ENCODE measurements around the gene CPXM2.

The CPXM2 gene

DNA sequence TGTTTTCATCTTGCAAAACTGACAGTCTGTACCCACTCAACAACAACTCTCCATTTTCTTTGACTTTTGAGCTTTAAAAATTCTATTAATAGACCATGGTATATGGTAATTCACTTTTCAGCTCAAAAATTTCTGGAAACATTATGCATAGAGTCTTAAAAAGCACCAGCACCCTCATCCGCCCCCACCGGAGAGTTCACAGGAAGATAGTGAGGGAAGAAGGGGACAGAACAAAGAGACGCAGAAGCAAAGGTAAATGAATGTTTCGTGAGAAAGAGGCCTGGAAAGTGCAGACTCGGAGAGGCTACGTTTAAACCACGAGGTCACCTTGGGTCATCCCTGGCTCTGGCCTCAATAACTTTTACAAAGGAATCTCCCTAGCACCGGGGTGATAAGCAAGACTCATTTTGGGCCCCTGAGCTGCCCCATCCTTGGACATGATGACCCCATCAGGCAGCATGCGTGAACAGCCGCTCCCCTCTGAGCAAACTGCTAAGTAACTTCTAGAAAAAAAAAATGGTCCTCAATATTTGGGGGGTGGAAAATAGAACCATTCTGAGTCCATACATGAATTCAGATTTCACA is 96.3 kb downstream of the CPXM2 start:
- TF ChIP-seq POLR2AphosphoS5 (IDR thresholded peaks at IDR 0.05; ENCODE audit: low read depth, low read length) (no peak), SIN3A (IDR thresholded peaks at IDR 0.05; ENCODE audit: borderline replicate concordance, insufficient read depth, low read length) (no peak), TAF1 (IDR thresholded peaks at IDR 0.05; ENCODE audit: borderline replicate concordance, insufficient read depth, low read length) (no peak), FOXP2 (optimal IDR thresholded peaks at IDR 0.05; ENCODE audit: borderline replicate concordance, extremely low read depth, extremely low read length, insufficient read depth) (no peak)
- TF ChIP-seq, protein P1, sequence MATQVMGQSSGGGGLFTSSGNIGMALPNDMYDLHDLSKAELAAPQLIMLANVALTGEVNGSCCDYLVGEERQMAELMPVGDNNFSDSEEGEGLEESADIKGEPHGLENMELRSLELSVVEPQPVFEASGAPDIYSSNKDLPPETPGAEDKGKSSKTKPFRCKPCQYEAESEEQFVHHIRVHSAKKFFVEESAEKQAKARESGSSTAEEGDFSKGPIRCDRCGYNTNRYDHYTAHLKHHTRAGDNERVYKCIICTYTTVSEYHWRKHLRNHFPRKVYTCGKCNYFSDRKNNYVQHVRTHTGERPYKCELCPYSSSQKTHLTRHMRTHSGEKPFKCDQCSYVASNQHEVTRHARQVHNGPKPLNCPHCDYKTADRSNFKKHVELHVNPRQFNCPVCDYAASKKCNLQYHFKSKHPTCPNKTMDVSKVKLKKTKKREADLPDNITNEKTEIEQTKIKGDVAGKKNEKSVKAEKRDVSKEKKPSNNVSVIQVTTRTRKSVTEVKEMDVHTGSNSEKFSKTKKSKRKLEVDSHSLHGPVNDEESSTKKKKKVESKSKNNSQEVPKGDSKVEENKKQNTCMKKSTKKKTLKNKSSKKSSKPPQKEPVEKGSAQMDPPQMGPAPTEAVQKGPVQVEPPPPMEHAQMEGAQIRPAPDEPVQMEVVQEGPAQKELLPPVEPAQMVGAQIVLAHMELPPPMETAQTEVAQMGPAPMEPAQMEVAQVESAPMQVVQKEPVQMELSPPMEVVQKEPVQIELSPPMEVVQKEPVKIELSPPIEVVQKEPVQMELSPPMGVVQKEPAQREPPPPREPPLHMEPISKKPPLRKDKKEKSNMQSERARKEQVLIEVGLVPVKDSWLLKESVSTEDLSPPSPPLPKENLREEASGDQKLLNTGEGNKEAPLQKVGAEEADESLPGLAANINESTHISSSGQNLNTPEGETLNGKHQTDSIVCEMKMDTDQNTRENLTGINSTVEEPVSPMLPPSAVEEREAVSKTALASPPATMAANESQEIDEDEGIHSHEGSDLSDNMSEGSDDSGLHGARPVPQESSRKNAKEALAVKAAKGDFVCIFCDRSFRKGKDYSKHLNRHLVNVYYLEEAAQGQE (IDR thresholded peaks at IDR 0.05; ENCODE audit: insufficient read depth in 1 of 2, low read depth in 2 of 2, low read length in 2 of 2): no peak

DNA sequence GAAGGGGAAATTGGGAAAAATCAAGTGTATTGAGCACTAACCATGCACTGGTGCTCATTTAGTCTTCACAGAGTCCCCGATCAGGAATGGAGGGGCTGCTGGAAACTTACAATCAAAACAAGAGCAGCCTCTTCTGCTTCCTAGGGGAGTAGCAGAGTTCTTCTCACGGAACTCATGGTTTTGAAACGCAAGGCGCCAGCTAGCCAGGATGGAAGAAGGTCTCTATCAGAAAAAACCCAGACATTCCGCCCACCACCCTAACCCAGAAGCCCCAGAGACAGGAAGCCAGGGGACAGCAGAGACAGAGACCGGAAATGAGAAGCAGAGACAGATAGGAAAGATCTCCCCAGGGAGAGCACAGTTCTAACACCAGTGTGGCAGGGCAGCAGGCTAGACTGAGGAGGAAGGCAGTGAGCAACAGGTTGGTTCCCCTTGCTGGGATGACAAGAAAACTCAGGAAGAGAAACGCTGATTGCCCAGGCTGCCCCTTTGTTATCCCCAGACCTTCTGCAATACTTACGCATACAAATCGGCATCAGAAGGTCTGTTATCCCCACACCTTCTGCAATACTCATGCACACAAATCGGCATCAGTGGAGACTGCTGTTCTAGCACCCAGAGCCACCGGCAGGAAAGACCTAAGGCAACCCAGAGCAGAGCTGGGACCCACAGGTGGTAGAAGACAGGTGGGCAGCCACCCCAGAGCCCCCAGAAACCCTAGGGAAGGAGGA is 99.2 kb downstream of the CPXM2 start:
- no peak for TF ChIP-seq TAF1 (IDR thresholded peaks at IDR 0.05; ENCODE audit: borderline replicate concordance, insufficient read depth, low read length)
- TF ChIP-seq FOXP2 (optimal IDR thresholded peaks at IDR 0.05; ENCODE audit: borderline replicate concordance, extremely low read depth, extremely low read length, insufficient read depth): no peak
- no peak for TF ChIP-seq SIN3A (IDR thresholded peaks at IDR 0.05; ENCODE audit: borderline replicate concordance, insufficient read depth, low read length)
- TF ChIP-seq, protein P1 (IDR thresholded peaks at IDR 0.05; ENCODE audit: insufficient read depth in 1 of 2, low read depth in 2 of 2, low read length in 2 of 2): no peak
- no peak for TF ChIP-seq POLR2AphosphoS5 (IDR thresholded peaks at IDR 0.05; ENCODE audit: low read depth, low read length)

- TF ChIP-seq TAF1 (IDR thresholded peaks at IDR 0.05; ENCODE audit: borderline replicate concordance, insufficient read depth, low read length) (no peak), SIN3A (IDR thresholded peaks at IDR 0.05; ENCODE audit: borderline replicate concordance, insufficient read depth, low read length) (no peak), FOXP2 (optimal IDR thresholded peaks at IDR 0.05; ENCODE audit: borderline replicate concordance, extremely low read depth, extremely low read length, insufficient read depth) (no peak), POLR2AphosphoS5 (IDR thresholded peaks at IDR 0.05; ENCODE audit: low read depth, low read length) (no peak)
- TF ChIP-seq, protein P1 (IDR thresholded peaks at IDR 0.05; ENCODE audit: insufficient read depth in 1 of 2, low read depth in 2 of 2, low read length in 2 of 2): no peak
These were observed 101.3 kb downstream of the CPXM2 start for GRCh38 chr10:123790132-123790885.

DNA sequence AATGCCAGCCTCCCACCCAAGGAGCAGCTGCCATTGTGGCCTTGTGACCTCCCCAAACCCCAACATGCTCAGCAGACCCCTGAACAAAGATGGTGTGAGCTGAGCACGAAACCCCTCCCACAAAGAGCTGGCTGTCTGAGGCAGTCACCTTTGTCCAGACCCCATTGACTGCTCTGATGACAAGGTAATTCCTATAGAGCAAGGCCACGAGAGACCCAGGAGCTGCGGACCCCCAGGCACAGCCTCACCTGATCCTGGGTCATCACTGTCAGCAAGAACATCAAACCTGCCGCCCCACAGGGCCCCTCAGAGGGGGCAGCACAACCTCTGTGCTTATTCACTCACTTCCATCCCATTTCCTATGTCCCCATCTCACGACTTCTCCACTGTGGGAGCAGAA is 102.6 kb downstream of the CPXM2 start:
- no peak for TF ChIP-seq POLR2AphosphoS5 (IDR thresholded peaks at IDR 0.05; ENCODE audit: low read depth, low read length)
- no peak for TF ChIP-seq TAF1 (IDR thresholded peaks at IDR 0.05; ENCODE audit: borderline replicate concordance, insufficient read depth, low read length)
- no peak for TF ChIP-seq SIN3A (IDR thresholded peaks at IDR 0.05; ENCODE audit: borderline replicate concordance, insufficient read depth, low read length)
- no peak for TF ChIP-seq FOXP2 (optimal IDR thresholded peaks at IDR 0.05; ENCODE audit: borderline replicate concordance, extremely low read depth, extremely low read length, insufficient read depth)
- TF ChIP-seq, protein P1 (IDR thresholded peaks at IDR 0.05; ENCODE audit: insufficient read depth in 1 of 2, low read depth in 2 of 2, low read length in 2 of 2): no peak
